Testis (tissue), 2 donors: Measurements from ENCODE around the gene F8A1.

Source experiments
- POLR2A ChIP-seq: fragments of 450-650 bp; IDR thresholded peaks from one replicate; pipeline ENCODE4 v1.6.1; 2017; ENCODE audit warnings: antibody characterized with exemption, mild to moderate bottlenecking, moderate library complexity
- TF ChIP-seq, protein P1 (sequence below), 3 experiments: fragments of 450-650 bp in 2 of 3; fragments of 200-600 bp in 1 of 3; sonication (generic) in 1 of 3; IDR thresholded peaks; one replicate each; pipeline ENCODE4 v1.5.1; 2016 to 2019; ENCODE audit warnings: antibody characterized with exemption in 3 of 3, mild to moderate bottlenecking in 2 of 3, moderate library complexity in 1 of 3

DNA sequence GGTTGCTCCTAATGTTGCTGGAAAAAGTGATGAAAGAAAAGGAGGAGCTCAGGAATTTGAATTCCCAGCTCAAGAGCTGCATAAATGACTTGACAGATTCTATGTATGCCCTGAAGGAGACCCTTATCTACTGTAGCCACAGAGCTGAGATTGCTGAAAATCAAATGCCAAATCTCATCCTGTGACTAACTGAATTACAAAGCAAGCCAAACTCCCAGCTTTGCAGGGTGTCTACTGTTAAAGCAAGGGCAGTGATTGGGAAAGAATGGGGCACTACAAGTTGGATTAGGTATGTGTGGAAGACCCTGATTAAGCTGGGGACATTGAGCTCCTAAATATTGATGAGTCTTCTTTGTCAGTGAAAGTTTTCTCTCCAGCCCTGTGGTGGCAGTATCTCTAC, 30.9 kb upstream of the F8A1 start:
- TF ChIP-seq, protein P1, sequence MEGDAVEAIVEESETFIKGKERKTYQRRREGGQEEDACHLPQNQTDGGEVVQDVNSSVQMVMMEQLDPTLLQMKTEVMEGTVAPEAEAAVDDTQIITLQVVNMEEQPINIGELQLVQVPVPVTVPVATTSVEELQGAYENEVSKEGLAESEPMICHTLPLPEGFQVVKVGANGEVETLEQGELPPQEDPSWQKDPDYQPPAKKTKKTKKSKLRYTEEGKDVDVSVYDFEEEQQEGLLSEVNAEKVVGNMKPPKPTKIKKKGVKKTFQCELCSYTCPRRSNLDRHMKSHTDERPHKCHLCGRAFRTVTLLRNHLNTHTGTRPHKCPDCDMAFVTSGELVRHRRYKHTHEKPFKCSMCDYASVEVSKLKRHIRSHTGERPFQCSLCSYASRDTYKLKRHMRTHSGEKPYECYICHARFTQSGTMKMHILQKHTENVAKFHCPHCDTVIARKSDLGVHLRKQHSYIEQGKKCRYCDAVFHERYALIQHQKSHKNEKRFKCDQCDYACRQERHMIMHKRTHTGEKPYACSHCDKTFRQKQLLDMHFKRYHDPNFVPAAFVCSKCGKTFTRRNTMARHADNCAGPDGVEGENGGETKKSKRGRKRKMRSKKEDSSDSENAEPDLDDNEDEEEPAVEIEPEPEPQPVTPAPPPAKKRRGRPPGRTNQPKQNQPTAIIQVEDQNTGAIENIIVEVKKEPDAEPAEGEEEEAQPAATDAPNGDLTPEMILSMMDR (IDR thresholded peaks at IDR 0.05), result no peak
- no peak for TF ChIP-seq POLR2A
